ES-I3 (cell line): Measurements from ENCODE around the gene PCDHB3.
"Not testable (repeated sequence)": the region's sequence is repeated elsewhere in the genome, so short reads cannot be mapped to it uniquely, and the experiment has no call there.

ENCODE experiments used
- H3K36me3 ChIP-seq: 2 replicates; pipeline ENCODE4 v1.6.1; 2013; ENCODE audit warnings: mild to moderate bottlenecking, low read length, control low read depth, moderate library complexity; ENCODE audit not compliant: insufficient read depth
- H3K4me1 ChIP-seq: 2 replicates; pipeline ENCODE4 v1.6.1; 2013; ENCODE audit warnings: mild to moderate bottlenecking, control low read depth, low read length; ENCODE audit not compliant: insufficient read depth
- H3K9ac ChIP-seq: 2 replicates; pipeline ENCODE4 v1.6.1; 2013; ENCODE audit warnings: low read depth, mild to moderate bottlenecking, low read length, moderate library complexity
- H3K9me3 ChIP-seq: 2 replicates; pipeline ENCODE4 v1.6.1; 2013; ENCODE audit warnings: mild to moderate bottlenecking, low read length, moderate library complexity; ENCODE audit not compliant: control insufficient read depth, insufficient read depth

PCDHB3 gene

DNA sequence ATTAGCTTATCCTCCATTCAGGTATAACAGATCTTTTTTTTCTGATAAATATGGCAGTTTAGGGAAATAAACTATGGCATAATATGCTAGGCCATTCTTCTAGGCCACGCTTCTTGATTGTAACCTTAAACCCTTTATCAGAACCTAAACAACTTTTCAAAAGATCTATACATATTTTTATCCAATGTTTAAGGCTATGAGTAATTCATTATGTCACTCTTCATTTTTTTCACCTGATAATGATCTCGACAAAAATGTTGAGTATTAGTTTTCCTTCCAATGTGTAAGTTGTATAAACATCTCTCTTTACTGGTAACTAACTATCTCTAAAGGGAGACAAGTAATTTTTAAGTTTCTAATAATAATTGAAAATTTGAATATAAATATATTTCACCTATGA is 19.0 kb downstream of the PCDHB3 start:
- Histone ChIP-seq H3K9me3 (peaks cover 8% of the 10 kb centered on the region; the same call in 1 of the 2 replicates), H3K4me1 (no peaks in the 10 kb centered on the region), H3K9ac (no peak overlapping the region), H3K36me3 (no peaks in the 10 kb centered on the region)

DNA sequence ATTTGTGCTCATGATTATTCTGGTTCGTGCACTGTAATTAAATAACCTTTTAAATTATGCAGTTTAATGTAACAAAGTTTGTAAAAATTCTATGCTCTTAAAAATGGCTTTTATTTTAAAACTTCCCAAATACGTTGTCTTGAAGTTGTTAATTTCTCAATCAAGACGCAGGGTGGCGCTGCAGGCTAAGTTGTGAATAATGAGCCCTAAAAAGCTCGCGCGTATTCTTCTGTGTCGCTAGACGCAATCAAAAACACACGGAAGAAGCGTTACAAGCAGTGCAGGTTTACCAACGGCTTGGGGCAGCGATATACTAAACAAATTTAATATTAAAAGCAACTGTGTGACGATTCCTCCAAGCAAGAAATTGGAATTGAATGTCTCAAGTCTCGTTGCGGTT is 21.3 kb downstream of the PCDHB3 start, which contains the start of gene PCDHB4:
TSS of gene PCDHB4 (plus strand) at position 256 of the 400 bp plus-strand sequence. CDS start 181 bp downstream, outside the sequence.
- H3K9ac ChIP-seq, result peak within 1 kb of the TSS; percentile 3; the same call in 1 of the 2 replicates
- H3K36me3 ChIP-seq, result no peaks in the 10 kb centered on the region
- peaks cover 6% of the 10 kb centered on the region; the same call in 1 of the 2 replicates for H3K9me3 ChIP-seq
- H3K4me1 ChIP-seq, result no peaks in the 10 kb centered on the region

DNA sequence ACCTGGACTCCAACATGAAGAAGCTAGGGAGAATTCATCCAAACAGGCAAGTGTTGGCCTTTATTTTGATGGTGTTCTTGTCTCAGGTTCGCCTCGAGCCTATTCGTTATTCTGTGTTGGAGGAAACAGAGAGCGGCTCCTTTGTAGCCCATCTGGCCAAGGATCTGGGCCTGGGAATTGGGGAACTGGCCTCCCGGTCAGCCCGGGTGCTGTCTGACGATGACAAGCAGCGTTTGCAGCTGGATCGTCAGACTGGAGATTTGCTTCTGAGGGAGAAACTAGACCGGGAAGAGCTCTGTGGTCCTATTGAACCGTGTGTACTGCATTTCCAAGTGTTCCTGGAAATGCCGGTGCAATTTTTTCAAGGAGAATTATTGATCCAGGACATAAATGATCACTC is 21.7 kb downstream of the PCDHB3 start:
- no peaks in the 10 kb centered on the region for H3K4me1 ChIP-seq
- peak overlapping the region; percentile 3; the same call in 1 of the 2 replicates for H3K9ac ChIP-seq
- no peaks in the 10 kb centered on the region for H3K36me3 ChIP-seq
- H3K9me3 ChIP-seq, result peaks cover 3% of the 10 kb centered on the region; the same call in 1 of the 2 replicates

DNA sequence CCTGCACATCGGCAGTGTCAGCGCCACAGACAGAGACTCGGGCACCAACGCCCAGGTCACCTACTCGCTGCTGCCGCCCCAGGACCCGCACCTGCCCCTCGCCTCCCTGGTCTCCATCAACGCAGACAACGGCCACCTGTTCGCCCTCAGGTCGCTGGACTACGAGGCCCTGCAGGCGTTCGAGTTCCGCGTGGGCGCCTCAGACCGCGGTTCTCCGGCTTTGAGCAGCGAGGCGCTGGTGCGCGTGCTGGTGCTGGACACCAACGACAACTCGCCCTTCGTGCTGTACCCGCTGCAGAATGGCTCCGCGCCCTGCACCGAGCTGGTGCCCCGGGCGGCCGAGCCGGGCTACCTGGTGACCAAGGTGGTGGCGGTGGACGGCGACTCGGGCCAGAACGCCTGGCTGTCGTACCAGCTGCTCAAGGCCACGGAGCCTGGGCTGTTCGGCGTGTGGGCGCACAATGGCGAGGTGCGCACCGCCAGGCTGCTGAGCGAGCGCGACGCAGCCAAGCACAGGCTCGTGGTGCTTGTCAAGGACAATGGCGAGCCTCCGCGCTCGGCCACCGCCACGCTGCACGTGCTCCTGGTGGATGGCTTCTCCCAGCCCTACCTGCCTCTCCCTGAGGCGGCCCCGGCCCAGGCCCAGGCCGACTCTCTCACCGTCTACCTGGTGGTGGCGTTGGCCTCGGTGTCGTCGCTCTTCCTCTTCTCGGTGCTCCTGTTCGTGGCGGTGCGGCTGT is 23.3 kb downstream of the PCDHB3 start:
- H3K4me1 ChIP-seq, H3K36me3 ChIP-seq, H3K9me3 ChIP-seq, H3K9ac ChIP-seq: not testable (repeated sequence)

DNA sequence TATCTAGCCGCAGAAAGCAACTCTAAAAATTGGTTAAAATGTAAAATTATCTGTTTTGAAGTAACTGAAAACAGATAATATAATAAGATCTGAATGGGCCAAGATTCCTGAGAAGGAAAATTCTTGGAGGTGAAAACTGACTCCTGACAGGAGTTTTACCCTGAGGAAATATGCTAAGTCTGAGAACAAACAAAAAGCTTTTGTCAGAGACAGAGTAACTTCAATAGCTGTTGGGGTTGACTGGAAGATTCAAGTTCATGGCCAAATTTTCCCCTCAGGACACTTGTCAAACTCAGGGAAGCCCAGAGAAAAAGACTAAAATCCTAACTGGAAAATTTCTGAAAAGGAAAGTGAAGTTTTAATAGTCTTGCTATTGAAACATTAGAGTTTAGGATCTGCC is 27.0 kb downstream of the PCDHB3 start:
- Histone ChIP-seq H3K9me3 (no peaks in the 10 kb centered on the region), H3K4me1 (no peaks in the 10 kb centered on the region), H3K36me3 (no peaks in the 10 kb centered on the region), H3K9ac (no peak overlapping the region)

DNA sequence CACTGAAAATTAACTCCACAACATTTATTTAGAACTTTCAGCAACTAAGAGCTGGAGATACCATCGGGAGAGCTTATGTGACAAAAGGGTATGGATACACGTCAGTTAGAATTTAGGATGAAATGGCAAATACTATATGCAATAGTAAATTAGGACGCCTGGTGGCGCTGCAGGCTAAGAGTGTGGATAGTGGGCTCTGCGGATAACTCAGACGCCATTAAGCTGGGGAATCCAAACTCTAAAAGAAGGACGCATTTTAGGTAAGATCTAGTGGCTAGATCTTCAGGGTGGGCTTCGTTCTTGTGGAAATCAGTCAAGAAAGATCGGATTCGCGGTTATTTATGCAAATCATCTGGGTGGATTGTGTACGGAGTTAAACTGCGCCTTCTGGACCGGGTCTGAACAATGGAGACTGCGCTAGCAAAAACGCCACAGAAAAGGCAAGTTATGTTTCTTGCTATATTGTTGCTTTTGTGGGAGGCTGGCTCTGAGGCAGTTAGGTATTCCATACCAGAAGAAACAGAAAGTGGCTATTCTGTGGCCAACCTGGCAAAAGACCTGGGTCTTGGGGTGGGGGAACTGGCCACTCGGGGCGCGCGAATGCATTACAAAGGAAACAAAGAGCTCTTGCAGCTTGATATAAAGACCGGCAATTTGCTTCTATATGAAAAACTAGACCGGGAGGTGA is 34.9 kb downstream of the PCDHB3 start, which contains the start of gene PCDHB5:
TSS of gene PCDHB5 (plus strand) at position 177 of the 688 bp plus-strand sequence. CDS start at position 406, 229 bp downstream.
- Histone ChIP-seq H3K36me3 (no peaks in the 10 kb centered on the region), H3K9me3 (0 out of 2 replicates have a peak, but pooled peaks cover 3% of the 10 kb centered on the region), H3K9ac (peak within 1 kb of the TSS; percentile 89), H3K4me1 (no peaks in the 10 kb centered on the region)

DNA sequence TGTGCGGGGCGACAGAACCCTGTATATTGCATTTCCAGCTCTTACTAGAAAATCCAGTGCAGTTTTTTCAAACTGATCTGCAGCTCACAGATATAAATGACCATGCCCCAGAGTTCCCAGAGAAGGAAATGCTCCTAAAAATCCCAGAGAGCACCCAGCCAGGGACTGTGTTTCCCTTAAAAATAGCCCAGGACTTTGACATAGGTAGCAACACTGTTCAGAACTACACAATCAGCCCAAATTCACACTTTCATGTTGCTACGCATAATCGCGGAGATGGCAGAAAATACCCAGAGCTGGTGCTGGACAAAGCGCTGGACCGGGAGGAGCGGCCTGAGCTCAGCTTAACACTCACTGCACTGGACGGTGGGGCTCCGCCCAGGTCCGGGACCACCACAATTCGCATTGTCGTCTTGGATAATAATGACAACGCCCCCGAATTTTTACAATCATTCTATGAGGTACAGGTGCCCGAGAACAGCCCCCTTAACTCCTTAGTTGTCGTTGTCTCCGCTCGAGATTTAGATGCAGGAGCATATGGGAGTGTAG is 35.5 kb downstream of the PCDHB3 start:
- Histone ChIP-seq H3K9ac (peak overlapping the region; percentile 89), H3K4me1 (no peaks in the 10 kb centered on the region), H3K9me3 (0 out of 2 replicates have a peak, but pooled peaks cover 3% of the 10 kb centered on the region)

DNA sequence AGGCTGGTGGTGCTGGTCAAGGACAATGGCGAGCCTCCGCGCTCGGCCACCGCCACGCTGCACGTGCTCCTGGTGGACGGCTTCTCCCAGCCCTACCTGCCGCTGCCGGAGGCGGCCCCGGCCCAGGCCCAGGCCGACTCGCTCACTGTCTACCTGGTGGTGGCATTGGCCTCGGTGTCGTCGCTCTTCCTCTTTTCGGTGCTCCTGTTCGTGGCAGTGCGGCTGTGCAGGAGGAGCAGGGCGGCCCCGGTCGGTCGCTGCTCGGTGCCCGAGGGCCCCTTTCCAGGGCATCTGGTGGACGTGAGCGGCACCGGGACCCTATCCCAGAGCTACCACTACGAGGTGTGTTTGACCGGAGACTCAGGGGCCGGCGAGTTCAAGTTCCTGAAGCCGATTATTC is 37.1 kb downstream of the PCDHB3 start:
- not testable (repeated sequence) for H3K36me3 ChIP-seq, H3K9me3 ChIP-seq, H3K4me1 ChIP-seq, H3K9ac ChIP-seq

More for the DNA sequence above, 35.5 kb downstream of the PCDHB3 start:
- no peaks in the 10 kb centered on the region for H3K36me3 ChIP-seq

DNA sequence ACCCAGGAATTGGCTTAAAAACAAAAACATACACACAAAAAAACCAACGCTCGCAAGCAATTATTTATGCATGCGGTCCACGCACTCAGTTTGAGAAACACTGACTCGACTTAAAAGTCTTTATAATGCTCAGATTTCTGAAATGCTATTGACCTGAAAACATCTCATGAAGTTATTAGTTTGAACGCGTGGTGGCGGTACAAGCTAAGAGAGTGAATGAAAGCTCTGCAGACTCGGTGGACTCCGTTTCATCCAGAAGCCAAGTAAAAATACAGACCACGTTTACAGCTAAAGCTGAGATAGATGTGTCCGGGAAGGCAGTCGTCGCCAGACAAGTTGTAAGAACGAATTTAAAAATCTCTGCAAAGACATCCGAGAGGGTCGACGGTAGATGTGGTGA is 49.5 kb downstream of the PCDHB3 start, which contains the start of gene PCDHB6:
TSS of gene PCDHB6 (plus strand) at position 246 of the 400 bp plus-strand sequence. CDS start 201 bp downstream, outside the sequence.
- H3K9me3 ChIP-seq, result no peaks in the 10 kb centered on the region

DNA sequence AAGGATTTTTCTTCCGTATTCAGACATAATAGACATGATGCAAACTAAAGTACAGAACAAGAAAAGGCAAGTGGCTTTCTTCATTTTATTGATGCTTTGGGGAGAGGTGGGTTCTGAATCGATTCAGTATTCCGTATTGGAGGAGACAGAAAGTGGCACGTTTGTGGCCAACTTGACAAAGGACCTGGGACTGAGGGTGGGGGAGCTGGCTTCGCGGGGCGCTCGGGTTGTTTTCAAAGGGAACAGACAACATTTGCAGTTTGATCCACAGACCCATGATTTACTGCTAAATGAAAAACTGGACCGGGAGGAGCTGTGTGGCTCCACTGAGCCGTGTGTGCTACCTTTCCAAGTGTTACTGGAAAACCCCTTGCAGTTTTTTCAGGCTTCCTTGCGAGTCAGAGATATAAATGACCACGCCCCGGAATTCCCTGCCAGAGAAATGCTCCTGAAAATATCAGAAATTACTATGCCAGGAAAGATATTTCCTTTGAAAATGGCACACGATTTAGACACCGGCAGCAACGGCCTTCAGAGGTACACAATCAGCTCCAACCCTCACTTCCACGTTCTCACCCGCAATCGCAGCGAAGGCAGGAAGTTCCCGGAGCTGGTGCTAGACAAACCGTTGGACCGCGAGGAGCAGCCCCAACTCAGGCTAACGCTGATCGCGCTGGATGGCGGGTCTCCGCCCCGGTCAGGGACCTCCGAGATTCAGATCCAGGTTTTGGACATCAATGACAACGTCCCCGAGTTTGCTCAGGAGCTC is 50.1 kb downstream of the PCDHB3 start:
- no peaks in the 10 kb centered on the region for H3K36me3 ChIP-seq
- no peak overlapping the region for H3K9ac ChIP-seq
- H3K4me1 ChIP-seq, result no peaks in the 10 kb centered on the region
- no peaks in the 10 kb centered on the region for H3K9me3 ChIP-seq

More for the DNA sequence above, 49.5 kb downstream of the PCDHB3 start, which contains the start of gene PCDHB6:
- Histone ChIP-seq H3K4me1 (no peaks in the 10 kb centered on the region), H3K36me3 (no peaks in the 10 kb centered on the region), H3K9ac (no peak within 1 kb of the TSS)

DNA sequence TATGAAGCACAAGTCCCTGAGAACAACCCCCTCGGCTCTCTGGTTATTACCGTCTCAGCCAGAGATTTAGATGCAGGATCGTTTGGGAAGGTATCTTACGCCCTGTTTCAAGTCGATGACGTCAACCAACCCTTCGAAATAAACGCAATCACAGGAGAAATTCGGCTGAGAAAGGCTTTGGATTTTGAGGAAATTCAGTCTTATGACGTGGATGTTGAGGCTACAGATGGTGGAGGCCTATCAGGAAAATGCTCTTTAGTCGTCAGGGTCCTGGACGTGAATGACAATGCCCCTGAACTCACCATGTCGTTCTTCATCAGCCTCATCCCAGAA is 50.7 kb downstream of the PCDHB3 start:
- Histone ChIP-seq H3K9me3 (no peaks in the 10 kb centered on the region), H3K36me3 (no peaks in the 10 kb centered on the region), H3K4me1 (no peaks in the 10 kb centered on the region), H3K9ac (no peak overlapping the region)

DNA sequence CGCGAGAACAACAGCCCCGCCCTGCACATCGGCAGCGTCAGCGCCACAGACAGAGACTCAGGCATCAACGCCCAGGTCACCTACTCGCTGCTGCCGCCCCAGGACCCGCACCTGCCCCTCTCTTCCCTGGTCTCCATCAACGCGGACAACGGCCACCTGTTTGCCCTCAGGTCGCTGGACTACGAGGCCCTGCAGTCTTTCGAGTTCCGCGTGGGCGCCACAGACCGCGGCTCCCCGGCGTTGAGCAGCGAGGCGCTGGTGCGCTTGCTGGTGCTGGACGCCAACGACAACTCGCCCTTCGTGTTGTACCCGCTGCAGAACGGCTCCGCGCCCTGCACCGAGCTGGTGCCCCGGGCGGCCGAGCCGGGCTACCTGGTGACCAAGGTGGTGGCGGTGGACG is 51.4 kb downstream of the PCDHB3 start:
- H3K4me1 ChIP-seq, H3K9me3 ChIP-seq, H3K9ac ChIP-seq, H3K36me3 ChIP-seq: not testable (repeated sequence)

DNA sequence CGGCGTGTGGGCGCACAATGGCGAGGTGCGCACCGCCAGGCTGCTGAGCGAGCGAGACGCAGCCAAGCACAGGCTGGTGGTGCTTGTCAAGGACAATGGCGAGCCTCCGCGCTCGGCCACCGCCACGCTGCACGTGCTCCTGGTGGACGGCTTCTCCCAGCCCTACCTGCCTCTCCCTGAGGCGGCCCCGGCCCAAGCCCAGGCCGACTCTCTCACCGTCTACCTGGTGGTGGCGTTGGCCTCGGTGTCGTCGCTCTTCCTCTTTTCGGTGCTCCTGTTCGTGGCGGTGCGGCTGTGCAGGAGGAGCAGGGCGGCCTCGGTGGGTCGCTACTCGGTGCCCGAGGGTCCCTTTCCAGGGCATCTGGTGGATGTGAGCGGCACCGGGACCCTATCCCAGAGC is 51.8 kb downstream of the PCDHB3 start:
- H3K4me1 ChIP-seq, H3K9me3 ChIP-seq, H3K36me3 ChIP-seq, H3K9ac ChIP-seq: not testable (repeated sequence)
